ENCODE results near the gene PLXNB2. TPM values are rescaled to one million over a fixed set of nuclear protein-coding genes. Genes with fewer than 3 reads are reported as not detected.

The PLXNB2 gene
- total RNA-seq, 1 donor from 2014 or later = 256 TPM

- DNase-seq = no peak
- intact Hi-C loops (cut with DNase I) = no loop called here
- Histone ChIP-seq H3K36me3 (peaks cover 97% of the 10 kb centered on the region), H3K4me1 (no peaks in the 10 kb centered on the region), H3K27me3 (ENCODE audit: low read depth) (no peaks in the 10 kb centered on the region), H3K4me3 (no peak overlapping the region), H3K9me3 (no peaks in the 10 kb centered on the region), H3K27ac (no peak overlapping the region)
- ATAC-seq = no peak
- TF ChIP-seq CTCF (IDR thresholded peaks at IDR 0.05) = no peak
Observed at GRCh38 chr22:50225200-50225969, 82.1 kb downstream of the PLXNB2 start.

Other genes starting within 250 kb of the PLXNB2 start
- gene TTLL8, start 249.3 kb downstream of the PLXNB2 start, total RNA-seq = not detected
- gene MLC1, start 222.2 kb downstream of the PLXNB2 start, total RNA-seq = 3.2 TPM
- 0.56 TPM for gene MOV10L1, start 217.6 kb downstream of the PLXNB2 start, total RNA-seq
- 2.5 TPM for gene PANX2, start 136.9 kb downstream of the PLXNB2 start, total RNA-seq
- gene TRABD, start 121.7 kb downstream of the PLXNB2 start, total RNA-seq = 43.7 TPM
- 18.7 TPM for gene SELENOO, start 106.6 kb downstream of the PLXNB2 start, total RNA-seq
- 48.5 TPM for gene TUBGCP6, start 62.6 kb downstream of the PLXNB2 start, total RNA-seq
- 47.9 TPM for gene HDAC10, start 56.4 kb downstream of the PLXNB2 start, total RNA-seq
- 11.9 TPM for gene MAPK12, start 46.0 kb downstream of the PLXNB2 start, total RNA-seq
- gene MAPK11, start 37.3 kb downstream of the PLXNB2 start, total RNA-seq = 13.1 TPM
- 14.4 TPM for gene DENND6B, start 19.4 kb upstream of the PLXNB2 start, total RNA-seq
- 52.5 TPM for gene PPP6R2, start 35.7 kb upstream of the PLXNB2 start, total RNA-seq
- 59.0 TPM for gene SBF1, start 167.4 kb upstream of the PLXNB2 start, total RNA-seq
- gene ADM2, start 173.9 kb upstream of the PLXNB2 start, total RNA-seq = 1.5 TPM
- not detected for gene MIOX, start 179.2 kb upstream of the PLXNB2 start, total RNA-seq
- gene LMF2, start 200.1 kb upstream of the PLXNB2 start, total RNA-seq = 58.8 TPM
- gene NCAPH2, start 200.6 kb upstream of the PLXNB2 start, total RNA-seq = 46.1 TPM
- gene SCO2, start 218.0 kb upstream of the PLXNB2 start, total RNA-seq = 4.9 TPM
- gene TYMP, start 222.4 kb upstream of the PLXNB2 start, total RNA-seq = 151 TPM
- gene KLHDC7B, start 238.3 kb upstream of the PLXNB2 start, total RNA-seq = 0.77 TPM